KMS-11 (cell line): ENCODE measurements around the gene RSPRY1.

ENCODE experiments used
- H2AFZ ChIP-seq: fragments of 200-600 bp; sonication (generic); 2 replicates; pipeline ENCODE4 v1.6.1; 2016; ENCODE audit warnings: antibody characterized with exemption, mixed run types, low read depth
- H3K27ac ChIP-seq: fragments of 200-600 bp; sonication (generic); 2 replicates; pipeline ENCODE4 v1.6.1; 2016; ENCODE audit warnings: mild to moderate bottlenecking, mixed run types
- H3K27me3 ChIP-seq: fragments of 200-600 bp; sonication (generic); 2 replicates; pipeline ENCODE4 v1.6.1; 2017; ENCODE audit warnings: mild to moderate bottlenecking, low read depth, mixed run types, moderate library complexity; ENCODE audit not compliant: insufficient read depth
- H3K36me3 ChIP-seq: fragments of 200-600 bp; sonication (generic); 2 replicates; pipeline ENCODE4 v1.6.1; 2017; ENCODE audit warnings: mild to moderate bottlenecking, mixed run types; ENCODE audit not compliant: insufficient read depth
- H3K4me1 ChIP-seq: fragments of 200-600 bp; sonication (generic); 2 replicates; pipeline ENCODE4 v1.6.1; 2016; ENCODE audit warnings: mild to moderate bottlenecking, low read depth, mixed run types; ENCODE audit not compliant: poor library complexity, severe bottlenecking
- H3K4me2 ChIP-seq: fragments of 200-600 bp; sonication (generic); 2 replicates; pipeline ENCODE4 v1.7.0; 2016; ENCODE audit warnings: mild to moderate bottlenecking, mixed run types
- H3K4me3 ChIP-seq: fragments of 200-600 bp; sonication (generic); IDR thresholded peaks from 2 replicates; pipeline ENCODE4 v1.6.1; 2017; ENCODE audit warnings: low read depth, low read length, mixed read lengths; ENCODE audit not compliant: insufficient read depth
- H3K79me2 ChIP-seq: fragments of 200-600 bp; sonication (generic); 2 replicates; pipeline ENCODE4 v1.6.1; 2016; ENCODE audit warnings: low read depth, mixed run types; ENCODE audit not compliant: insufficient read depth
- H3K9ac ChIP-seq: fragments of 200-600 bp; sonication (generic); 2 replicates; pipeline ENCODE4 v1.6.1; 2016; ENCODE audit warnings: mild to moderate bottlenecking, mixed run types
- H4K20me1 ChIP-seq: fragments of 200-600 bp; sonication (generic); 2 replicates; pipeline ENCODE4 v1.6.1; 2016; ENCODE audit warnings: mild to moderate bottlenecking, mixed run types; ENCODE audit not compliant: insufficient read depth
- TF ChIP-seq, protein P1 (sequence below): fragments of 200-600 bp; sonication (generic); conservative IDR thresholded peaks from 2 replicates; pipeline ENCODE4 v1.6.1; 2017; ENCODE audit warnings: low read depth, mild to moderate bottlenecking, antibody characterized with exemption, low read length, moderate library complexity, mixed read lengths

Gene RSPRY1

GRCh38 chr16:57257455-57258070, 71.4 kb downstream of the RSPRY1 start:
- Histone ChIP-seq H2AFZ (no peak overlapping the region), H3K4me3 (no peak overlapping the region), H3K27me3 (no peaks in the 10 kb centered on the region), H3K27ac (no peak overlapping the region), H3K36me3 (no peaks in the 10 kb centered on the region), H3K4me2 (no peak overlapping the region), H3K4me1 (no peaks in the 10 kb centered on the region), H3K79me2 (no peaks in the 10 kb centered on the region), H4K20me1 (no peaks in the 10 kb centered on the region), H3K9ac (no peak overlapping the region)
- TF ChIP-seq, protein P1, sequence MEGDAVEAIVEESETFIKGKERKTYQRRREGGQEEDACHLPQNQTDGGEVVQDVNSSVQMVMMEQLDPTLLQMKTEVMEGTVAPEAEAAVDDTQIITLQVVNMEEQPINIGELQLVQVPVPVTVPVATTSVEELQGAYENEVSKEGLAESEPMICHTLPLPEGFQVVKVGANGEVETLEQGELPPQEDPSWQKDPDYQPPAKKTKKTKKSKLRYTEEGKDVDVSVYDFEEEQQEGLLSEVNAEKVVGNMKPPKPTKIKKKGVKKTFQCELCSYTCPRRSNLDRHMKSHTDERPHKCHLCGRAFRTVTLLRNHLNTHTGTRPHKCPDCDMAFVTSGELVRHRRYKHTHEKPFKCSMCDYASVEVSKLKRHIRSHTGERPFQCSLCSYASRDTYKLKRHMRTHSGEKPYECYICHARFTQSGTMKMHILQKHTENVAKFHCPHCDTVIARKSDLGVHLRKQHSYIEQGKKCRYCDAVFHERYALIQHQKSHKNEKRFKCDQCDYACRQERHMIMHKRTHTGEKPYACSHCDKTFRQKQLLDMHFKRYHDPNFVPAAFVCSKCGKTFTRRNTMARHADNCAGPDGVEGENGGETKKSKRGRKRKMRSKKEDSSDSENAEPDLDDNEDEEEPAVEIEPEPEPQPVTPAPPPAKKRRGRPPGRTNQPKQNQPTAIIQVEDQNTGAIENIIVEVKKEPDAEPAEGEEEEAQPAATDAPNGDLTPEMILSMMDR, result no peak

DNA sequence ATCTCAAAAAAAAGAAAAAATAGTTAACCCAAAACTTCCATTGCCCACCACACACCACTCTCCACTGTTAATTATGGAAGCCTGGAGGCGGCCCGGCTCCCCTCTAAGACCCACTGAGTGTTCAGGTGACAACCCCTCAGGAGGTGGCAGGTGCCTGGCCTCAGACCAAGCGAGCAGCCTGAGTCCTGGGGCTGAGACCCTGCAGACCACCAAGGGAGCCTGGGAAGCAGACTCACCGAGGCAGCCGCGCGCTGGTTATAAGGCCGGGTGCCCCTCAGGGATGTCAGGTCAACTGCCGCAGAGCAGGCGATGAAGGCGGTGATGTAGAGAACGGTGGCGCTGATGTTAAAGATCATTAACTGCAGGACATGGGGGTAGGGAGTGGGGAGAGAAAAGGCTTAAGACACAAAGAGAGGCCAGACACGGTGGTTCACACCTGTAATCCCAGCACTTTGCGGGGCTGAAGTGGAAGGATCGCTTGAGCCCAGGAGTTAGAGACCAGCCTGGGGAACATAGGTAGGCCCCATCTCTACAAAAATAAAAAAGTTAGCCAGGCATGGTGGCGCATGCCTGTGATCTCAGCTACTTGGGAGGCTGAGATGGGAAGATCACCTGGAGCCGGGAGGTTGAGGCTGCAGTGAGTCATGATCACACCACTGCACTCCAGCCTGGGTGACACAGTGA, 72.2 kb downstream of the RSPRY1 start:
- TF ChIP-seq, protein P1, result no peak

GRCh38 chr16:57258910-57259475, 72.9 kb downstream of the RSPRY1 start:
- Histone ChIP-seq H3K36me3 (no peaks in the 10 kb centered on the region), H3K4me3 (no peak overlapping the region), H3K9ac (no peak overlapping the region), H3K27me3 (no peaks in the 10 kb centered on the region), H2AFZ (no peak overlapping the region), H3K79me2 (no peaks in the 10 kb centered on the region), H3K4me2 (no peak overlapping the region), H4K20me1 (no peaks in the 10 kb centered on the region), H3K4me1 (no peaks in the 10 kb centered on the region), H3K27ac (no peak overlapping the region)
- TF ChIP-seq, protein P1, result no peak

More for the DNA sequence above, 72.2 kb downstream of the RSPRY1 start:
- H2AFZ ChIP-seq, result no peak overlapping the region
- H3K4me2 ChIP-seq, result no peak overlapping the region
- no peak overlapping the region for H3K4me3 ChIP-seq
- H3K36me3 ChIP-seq, result no peaks in the 10 kb centered on the region
- H4K20me1 ChIP-seq, result no peaks in the 10 kb centered on the region
- H3K27me3 ChIP-seq, result no peaks in the 10 kb centered on the region
- no peaks in the 10 kb centered on the region for H3K79me2 ChIP-seq
- no peak overlapping the region for H3K27ac ChIP-seq
- no peaks in the 10 kb centered on the region for H3K4me1 ChIP-seq
- H3K9ac ChIP-seq, result no peak overlapping the region

- Histone ChIP-seq H4K20me1 (no peaks in the 10 kb centered on the region), H3K79me2 (no peaks in the 10 kb centered on the region), H3K4me1 (no peaks in the 10 kb centered on the region), H3K27ac (no peak overlapping the region), H3K27me3 (no peaks in the 10 kb centered on the region), H3K36me3 (no peaks in the 10 kb centered on the region), H2AFZ (no peak overlapping the region), H3K9ac (no peak overlapping the region), H3K4me3 (no peak overlapping the region), H3K4me2 (no peak overlapping the region)
- TF ChIP-seq, protein P1, result no peak
These were observed 74.3 kb downstream of the RSPRY1 start for GRCh38 chr16:57260294-57260929.
